Neural cell (in vitro differentiated cells): ENCODE results near the gene MAP4K4.

Experiments
- EZH2 ChIP-seq: fragments of 200-600, 300-800 bp; shearing (Covaris generic), sonication (generic); IDR thresholded peaks from 2 replicates; pipeline ENCODE4 v1.6.1; 2014; ENCODE audit warnings: antibody characterized with exemption, low read length, borderline replicate concordance, mild to moderate bottlenecking; ENCODE audit not compliant: insufficient read depth, poor library complexity, severe bottlenecking
- POLR2AphosphoS5 ChIP-seq: IDR thresholded peaks from 2 replicates; pipeline ENCODE4 v1.6.1; 2012
- REST ChIP-seq: IDR thresholded peaks from 2 replicates; pipeline ENCODE4 v1.6.1; 2012; ENCODE audit warnings: borderline replicate concordance
- TAF1 ChIP-seq: IDR thresholded peaks from 2 replicates; pipeline ENCODE4 v1.6.1; 2012; ENCODE audit warnings: low read depth
- TF ChIP-seq, protein P1 (sequence below): fragments of 450-650 bp; IDR thresholded peaks from 2 replicates; pipeline ENCODE4 v1.5.1; 2014; ENCODE audit warnings: antibody characterized with exemption, mild to moderate bottlenecking, moderate library complexity; ENCODE audit not compliant: poor library complexity, severe bottlenecking

DNA sequence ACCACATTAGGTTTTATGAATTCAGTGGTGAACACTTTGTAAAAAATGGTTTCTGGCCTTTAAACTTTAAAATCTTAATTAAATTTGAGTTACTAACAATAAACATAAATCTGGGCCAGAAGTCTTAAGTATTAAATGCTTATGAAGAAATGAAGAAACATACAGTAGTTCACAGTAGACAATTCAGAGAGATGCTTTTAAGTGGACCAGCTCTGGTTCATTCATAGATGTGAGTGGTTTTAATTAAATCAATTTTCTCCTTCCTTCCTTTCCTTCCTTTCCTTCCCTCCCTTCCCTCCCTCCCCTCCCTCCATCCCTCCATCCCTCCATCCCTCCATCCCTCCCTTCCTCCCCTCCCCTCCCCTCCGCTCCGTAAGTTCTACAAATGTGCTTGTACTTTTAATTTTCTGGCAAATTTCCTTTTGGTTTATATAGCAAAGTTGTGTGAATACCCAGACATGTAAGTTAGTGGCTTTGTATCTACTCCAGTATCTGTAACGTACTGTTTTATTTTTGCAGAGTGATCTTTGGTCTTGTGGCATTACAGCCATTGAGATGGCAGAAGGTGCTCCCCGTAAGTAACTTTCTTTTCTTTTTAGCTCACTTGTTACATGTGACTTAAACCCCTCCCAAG, 136.5 kb downstream of the MAP4K4 start:
- no peak for TF ChIP-seq REST
- TF ChIP-seq, protein P1, sequence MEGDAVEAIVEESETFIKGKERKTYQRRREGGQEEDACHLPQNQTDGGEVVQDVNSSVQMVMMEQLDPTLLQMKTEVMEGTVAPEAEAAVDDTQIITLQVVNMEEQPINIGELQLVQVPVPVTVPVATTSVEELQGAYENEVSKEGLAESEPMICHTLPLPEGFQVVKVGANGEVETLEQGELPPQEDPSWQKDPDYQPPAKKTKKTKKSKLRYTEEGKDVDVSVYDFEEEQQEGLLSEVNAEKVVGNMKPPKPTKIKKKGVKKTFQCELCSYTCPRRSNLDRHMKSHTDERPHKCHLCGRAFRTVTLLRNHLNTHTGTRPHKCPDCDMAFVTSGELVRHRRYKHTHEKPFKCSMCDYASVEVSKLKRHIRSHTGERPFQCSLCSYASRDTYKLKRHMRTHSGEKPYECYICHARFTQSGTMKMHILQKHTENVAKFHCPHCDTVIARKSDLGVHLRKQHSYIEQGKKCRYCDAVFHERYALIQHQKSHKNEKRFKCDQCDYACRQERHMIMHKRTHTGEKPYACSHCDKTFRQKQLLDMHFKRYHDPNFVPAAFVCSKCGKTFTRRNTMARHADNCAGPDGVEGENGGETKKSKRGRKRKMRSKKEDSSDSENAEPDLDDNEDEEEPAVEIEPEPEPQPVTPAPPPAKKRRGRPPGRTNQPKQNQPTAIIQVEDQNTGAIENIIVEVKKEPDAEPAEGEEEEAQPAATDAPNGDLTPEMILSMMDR = no peak
- TF ChIP-seq TAF1 = no peak
- TF ChIP-seq POLR2AphosphoS5 = no peak
- no peak for TF ChIP-seq EZH2
